ENCODE measurements around the gene HHIP. TPM values are rescaled to one million over a fixed set of nuclear protein-coding genes. Genes with fewer than 3 reads are reported as not detected.

The HHIP gene
- total and polyA plus RNA-seq, 9 donors = 0.43 to 4.2 (median 1.1) TPM

GRCh38 chr4:144656850-144657249 is 10.9 kb downstream of the HHIP start:
- Histone ChIP-seq H3K27me3 (no peaks in the 10 kb centered on the region), H3K4me1 (ENCODE audit: insufficient read depth) (peaks cover 3% of the 10 kb centered on the region), H3K27ac (no peak overlapping the region), H3K9me3 (no peaks in the 10 kb centered on the region), H3K36me3 (no peaks in the 10 kb centered on the region), H3K4me3 (no peak overlapping the region)
- 2 to 6% (median 2%) methylated on average over 2 of the region's 2 CpGs for WGBS, 3 donors
- intact Hi-C loops (cut with DNase I) = no loop called here
- peak in 3 of 5 donors; percentile 36 to 49 (median 40) for DNase-seq
- TF ChIP-seq POLR2A (IDR thresholded peaks at IDR 0.05) (no peak), EP300 (IDR thresholded peaks at IDR 0.05) (no peak), CTCF (IDR thresholded peaks at IDR 0.05) (no peak)

- WGBS, 3 donors = 96 to 98% (median 97%) methylated on average over 8 of the region's 8 CpGs
- H3K36me3 ChIP-seq = no peaks in the 10 kb centered on the region
- no peak overlapping the region for H3K4me3 ChIP-seq
- H3K4me1 ChIP-seq (ENCODE audit: insufficient read depth) = peaks cover 3% of the 10 kb centered on the region
- no peaks in the 10 kb centered on the region for H3K27me3 ChIP-seq
- DNase-seq = no peak
- intact Hi-C loops (cut with DNase I) = no loop called here
- H3K9me3 ChIP-seq = no peaks in the 10 kb centered on the region
- H3K27ac ChIP-seq = no peak overlapping the region
- TF ChIP-seq EP300 (IDR thresholded peaks at IDR 0.05) (no peak), POLR2A (IDR thresholded peaks at IDR 0.05) (no peak), CTCF (IDR thresholded peaks at IDR 0.05) (no peak)
Observed at GRCh38 chr4:144658015-144658567, 12.1 kb downstream of the HHIP start.

GRCh38 chr4:144658903-144659302 is 12.9 kb downstream of the HHIP start:
- 0 to 45% (median 9%) methylated on average over 1 of the region's 1 CpG for WGBS, 3 donors
- no peak overlapping the region for H3K4me3 ChIP-seq
- TF ChIP-seq CTCF (IDR thresholded peaks at IDR 0.05) (no peak), EP300 (IDR thresholded peaks at IDR 0.05) (no peak), POLR2A (IDR thresholded peaks at IDR 0.05) (no peak)

GRCh38 chr4:144659447-144659846 is 13.5 kb downstream of the HHIP start:
- H3K27me3 ChIP-seq = no peaks in the 10 kb centered on the region
- DNase-seq = no peak
- WGBS, 3 donors = 68 to 81% (median 79%) methylated on average over 5 of the region's 5 CpGs
- intact Hi-C loops (cut with DNase I) = no loop called here
- H3K4me1 ChIP-seq (ENCODE audit: insufficient read depth) = peaks cover 3% of the 10 kb centered on the region
- no peak overlapping the region for H3K4me3 ChIP-seq
- H3K9me3 ChIP-seq = no peaks in the 10 kb centered on the region
- TF ChIP-seq CTCF (IDR thresholded peaks at IDR 0.05) (no peak), POLR2A (IDR thresholded peaks at IDR 0.05) (no peak), EP300 (IDR thresholded peaks at IDR 0.05) (no peak)
- H3K27ac ChIP-seq = no peak overlapping the region
- no peaks in the 10 kb centered on the region for H3K36me3 ChIP-seq

More at GRCh38 chr4:144658903-144659302, 12.9 kb downstream of the HHIP start:
- intact Hi-C loops (cut with DNase I) = no loop called here
- no peak overlapping the region for H3K27ac ChIP-seq
- no peak for DNase-seq
- H3K27me3 ChIP-seq = no peaks in the 10 kb centered on the region
- H3K36me3 ChIP-seq = no peaks in the 10 kb centered on the region
- peaks cover 3% of the 10 kb centered on the region for H3K4me1 ChIP-seq (ENCODE audit: insufficient read depth)
- H3K9me3 ChIP-seq = no peaks in the 10 kb centered on the region
